Measurements from ENCODE around the gene ITFG1. TPM values are rescaled to one million over a fixed set of nuclear protein-coding genes. Genes with fewer than 3 reads are reported as not detected.

The ITFG1 gene
- total and polyA plus RNA-seq, 9 of the 15 experiments (the other 6 are each of a cell fraction or from before 2014, with no cell fraction given) = 17.1 to 83.5 (median 35.8) TPM

GRCh38 chr16:47144559-47144877 lies 316.3 kb downstream of the ITFG1 start:
- in situ Hi-C loops (cut with MboI) = no loop called here
- Histone ChIP-seq H3K27me3 (ENCODE audit: control insufficient read depth in 2 of 2, insufficient read depth in 2 of 2, low read length in 2 of 2) (no peaks in the 10 kb centered on the region), H3K36me3 (ENCODE audit: control insufficient read depth, insufficient read depth, low read length) (peaks cover 2% of the 10 kb centered on the region; the same call in 1 of the 3 replicates), H3K79me2 (ENCODE audit: control insufficient read depth, insufficient read depth, low read length) (peaks cover 39% of the 10 kb centered on the region), H4K20me1 (replicated peaks; ENCODE audit: control insufficient read depth, insufficient read depth, low read length) (no peaks in the 10 kb centered on the region; the same call in none of the 2 replicates), H3K4me1 (replicated peaks in 1 of 2; ENCODE audit: control insufficient read depth in 2 of 2, insufficient read depth in 2 of 2, low read length in 2 of 2) (peaks cover 5 to 25% of the 10 kb centered on the region in 2 experiments; a peak in 4 of 5 replicates), H3K4me2 (ENCODE audit: insufficient read depth, low read length) (peak overlapping the region; percentile 39; the same call in 1 of the 2 replicates), H3K27ac (ENCODE audit: extremely low read depth, low read depth, low read length) (no peak overlapping the region; the same call in 2 of the 3 replicates), H3K9ac (ENCODE audit: insufficient read depth in 1 of 2, low read depth in 2 of 2, low read length in 2 of 2) (peak overlapping the region; percentile 52 to 98; a peak in 3 of 4 replicates), H3K4me3 (peak overlapping the region; percentile 64), H3K9me1 (ENCODE audit: control insufficient read depth, insufficient read depth, low read length) (no peaks in the 10 kb centered on the region), H3K9me3 (replicated peaks; ENCODE audit: control insufficient read depth, insufficient read depth, low read depth, low read length) (0 out of 2 replicates have a peak, but pooled peaks cover 2% of the 10 kb centered on the region), H2AFZ (ENCODE audit: low read depth, low read length) (peak overlapping the region; percentile 69)
- DNase-seq (ENCODE audit: extremely low read depth in 1 of 4, low spot score in 3 of 4) = no peak
- TF ChIP-seq CBX3 (IDR thresholded peaks at IDR 0.05; ENCODE audit: borderline replicate concordance in 1 of 2, low read length in 2 of 2) (0 out of 3 replicates have a peak, but pooled peaks of 1 of the 2 experiments have one; percentile 32), ZNF347 (CRISPR knock-in tag; IDR thresholded peaks at IDR 0.05; ENCODE audit: low read depth) (no peak), ZBTB33 (CRISPR knock-in tag; IDR thresholded peaks at IDR 0.05) (peak; percentile 74)
- no peak for ATAC-seq
- WGBS (ENCODE audit: insufficient coverage, low coverage, missing lambda C conversion rate) = 85% methylated on average over 10 of the region's 10 CpGs
- intact Hi-C loops (cut with micrococcal nuclease) = loop anchor here (5.0 kb wide), 2 partner anchors 318 to 913 kb away; partner anchors contain the start of genes ITFG1 and PHKB
- FAIRE-seq = no peak
- ChIA-PET POLR2A (no interaction called here), CTCF (ENCODE audit: low intra/inter-chr PET ratio) (interaction anchor here (1.0 kb wide), 1 partner anchor 1021 kb away, joined by 3 read pairs; no protein-coding TSS in a partner anchor)
- BruUV-seq (replicated peaks) = no TSS peak
